H1 (cell line): ENCODE measurements around the gene BCAS3. TPM values are rescaled to one million over a fixed set of nuclear protein-coding genes. Genes with fewer than 3 reads are reported as not detected.

Experiments
- CTCF ChIA-PET: fragments of 300-600 bp; sonication (Branson Sonifier 250); formaldehyde crosslinking; loops from one replicate; lab custom pipeline; 2021; ENCODE audit not compliant: partially characterized antibody; lab: Charles Lee
- POLR2A ChIA-PET: fragments of 300-600 bp; sonication (Branson Sonifier 250); formaldehyde crosslinking; loops from one replicate; lab custom pipeline; 2021; ENCODE audit warnings: inconsistent platforms; ENCODE audit not compliant: partially characterized antibody; lab: Charles Lee
- DNase-seq, 2 experiments: peaks; one replicate each; pipeline versions ENCODE4 v3.0.0 to v3.0.0-alpha.2; 2010 to 2022; ENCODE audit warnings: low spot score in 2 of 2, low read depth in 1 of 2, mixed read lengths in 1 of 2
- FAIRE-seq: peaks from 2 replicates; lab custom pipeline; 2011; peaks lifted over from hg19 to GRCh38; lab: Jason Lieb, UNC
- H2AFZ ChIP-seq: 2 replicates; pipeline ENCODE4 v1.8.1; 2012; ENCODE audit warnings: low read length, inconsistent platforms
- H2AK5ac ChIP-seq: 2 replicates; pipeline ENCODE4 v1.6.1; 2013; ENCODE audit warnings: low read depth, low read length
- H2BK120ac ChIP-seq: replicated peaks from 2 replicates; pipeline ENCODE3; 2013; ENCODE audit warnings: low read depth, low read length, inconsistent platforms
- H2BK12ac ChIP-seq: 2 replicates; pipeline ENCODE4 v1.6.1; 2013; ENCODE audit warnings: low read depth, low read length
- H2BK15ac ChIP-seq: 2 replicates; pipeline ENCODE4 v1.6.1; 2013; ENCODE audit warnings: low read length
- H2BK20ac ChIP-seq: 2 replicates; pipeline ENCODE4 v1.6.1; 2013; ENCODE audit warnings: low read length
- H2BK5ac ChIP-seq: 2 replicates; pipeline ENCODE4 v1.6.1; 2013; ENCODE audit warnings: low read depth, low read length
- H3K14ac ChIP-seq: 2 replicates; pipeline ENCODE4 v1.6.1; 2013; ENCODE audit warnings: inconsistent platforms; ENCODE audit not compliant: insufficient read length
- H3K18ac ChIP-seq: 2 replicates; pipeline ENCODE4 v1.6.1; 2013; ENCODE audit warnings: low read length; ENCODE audit errors: extremely low read depth
- H3K23ac ChIP-seq: 2 replicates; pipeline ENCODE4 v1.6.1; 2013; ENCODE audit warnings: inconsistent platforms; ENCODE audit not compliant: insufficient read length
- H3K23me2 ChIP-seq: 2 replicates; pipeline ENCODE4 v1.6.1; 2013; ENCODE audit warnings: low read depth, low read length
- H3K27ac ChIP-seq: 2 replicates; pipeline ENCODE4 v1.6.1; 2011; ENCODE audit warnings: low read depth, low read length, inconsistent platforms
- H3K27me3 ChIP-seq, 4 experiments: replicated peaks in 1 of 4; 1 replicate in 1 of 4; 2 replicates in 3 of 4; pipeline versions ENCODE4 v1.6.1 to v1.8.1; 2011 to 2013; ENCODE audit warnings: low read length in 3 of 4, mild to moderate bottlenecking in 3 of 4, inconsistent platforms in 2 of 4, mixed read lengths in 2 of 4, moderate library complexity in 1 of 4; ENCODE audit not compliant: control insufficient read depth in 3 of 4, insufficient read depth in 3 of 4; ENCODE audit errors: extremely low read depth in 1 of 4
- H3K36me3 ChIP-seq, 4 experiments: 2 replicates each; pipeline versions ENCODE4 v1.6.1 to v1.8.1; 2011 to 2013; ENCODE audit warnings: mild to moderate bottlenecking in 4 of 4, low read length in 3 of 4, moderate library complexity in 2 of 4, control low read depth in 1 of 4, inconsistent platforms in 1 of 4; ENCODE audit not compliant: insufficient read depth in 4 of 4, control insufficient read depth in 2 of 4
- H3K4ac ChIP-seq: replicated peaks from 2 replicates; pipeline ENCODE3; 2013; ENCODE audit warnings: low read length, low read depth, mixed read lengths, inconsistent platforms; ENCODE audit not compliant: insufficient read length
- H3K4me1 ChIP-seq, 4 experiments: replicated peaks in 1 of 4; 1 replicate in 1 of 4; 2 replicates in 3 of 4; pipeline versions ENCODE4 v1.6.1 to v1.8.1; 2011 to 2013; ENCODE audit warnings: low read length in 3 of 4, inconsistent platforms in 2 of 4, mixed read lengths in 1 of 4; ENCODE audit not compliant: insufficient read depth in 4 of 4, control insufficient read depth in 3 of 4
- H3K4me2 ChIP-seq, 2 experiments: 2 replicates each; pipeline versions ENCODE4 v1.6.1 to v1.8.1; 2011 to 2013; ENCODE audit warnings: low read depth in 2 of 2, low read length in 2 of 2, control low read depth in 1 of 2, inconsistent platforms in 1 of 2, mild to moderate bottlenecking in 1 of 2; ENCODE audit not compliant: insufficient read depth in 1 of 2
- H3K4me3 ChIP-seq, 4 experiments: fragments of 200-600, 300-600 bp in 1 of 4; sonication (generic), shearing (Covaris generic), sonication (Bioruptor Twin) in 1 of 4; 2 replicates each; pipeline versions ENCODE4 v1.5.1 to v1.8.1; 2011 to 2016; ENCODE audit warnings: low read length in 4 of 4, low read depth in 3 of 4, control low read depth in 2 of 4, inconsistent platforms in 2 of 4, mild to moderate bottlenecking in 2 of 4, mixed read lengths in 1 of 4, moderate library complexity in 1 of 4; ENCODE audit not compliant: insufficient read depth in 2 of 4; ENCODE audit errors: extremely low read depth in 1 of 4
- H3K56ac ChIP-seq: replicated peaks from 2 replicates; pipeline ENCODE3; 2013; ENCODE audit warnings: low read depth, mild to moderate bottlenecking, mixed read lengths, low read length, inconsistent platforms; ENCODE audit not compliant: insufficient read length
- H3K79me1 ChIP-seq: 2 replicates; pipeline ENCODE4 v1.6.1; 2013; ENCODE audit warnings: low read depth, low read length, control low read depth
- H3K79me2 ChIP-seq, 2 experiments: 2 replicates each; pipeline versions ENCODE4 v1.6.1 to v1.8.1; 2012 to 2013; ENCODE audit warnings: low read length in 2 of 2, mild to moderate bottlenecking in 2 of 2, inconsistent platforms in 1 of 2; ENCODE audit not compliant: insufficient read depth in 2 of 2, control insufficient read depth in 1 of 2
- H3K9ac ChIP-seq, 4 experiments: replicated peaks in 1 of 4; 1 replicate in 1 of 4; 2 replicates in 3 of 4; pipeline versions ENCODE4 v1.6.1 to v1.8.1; 2011 to 2013; ENCODE audit warnings: low read depth in 3 of 4, low read length in 3 of 4, control low read depth in 2 of 4, mild to moderate bottlenecking in 2 of 4, moderate library complexity in 2 of 4, inconsistent platforms in 1 of 4; ENCODE audit errors: extremely low read depth in 1 of 4
- H3K9me3 ChIP-seq, 2 experiments: 2 replicates each; pipeline versions ENCODE4 v1.6.1 to v1.8.1; 2012 to 2013; ENCODE audit warnings: mild to moderate bottlenecking in 2 of 2, moderate library complexity in 2 of 2, control low read depth in 1 of 2, inconsistent platforms in 1 of 2, low read depth in 1 of 2, low read length in 1 of 2, mixed read lengths in 1 of 2; ENCODE audit not compliant: insufficient read depth in 2 of 2
- H4K20me1 ChIP-seq, 2 experiments: replicated peaks in 1 of 2; 2 replicates each; pipeline versions ENCODE3 to v1.8.1; 2011 to 2013; ENCODE audit warnings: inconsistent platforms in 2 of 2, low read length in 2 of 2, mild to moderate bottlenecking in 1 of 2; ENCODE audit not compliant: insufficient read depth in 2 of 2, control insufficient read depth in 1 of 2
- H4K5ac ChIP-seq: 2 replicates; pipeline ENCODE4 v1.6.1; 2013; ENCODE audit warnings: low read length, low read depth, mixed read lengths, inconsistent platforms; ENCODE audit not compliant: insufficient read length
- H4K8ac ChIP-seq: 2 replicates; pipeline ENCODE4 v1.8.0; 2013; ENCODE audit warnings: mild to moderate bottlenecking, moderate library complexity, low read length, inconsistent platforms; ENCODE audit not compliant: insufficient read depth; ENCODE audit errors: extremely low read depth
- H4K91ac ChIP-seq: replicated peaks from 2 replicates; pipeline ENCODE3; 2013; ENCODE audit warnings: low read length, mixed read lengths, inconsistent platforms; ENCODE audit not compliant: insufficient read length
- KDM4A ChIP-seq: IDR thresholded peaks from one replicate; pipeline ENCODE4 v1.7.1; 2012; ENCODE audit warnings: low read depth, mild to moderate bottlenecking, moderate library complexity, low read length, inconsistent platforms; ENCODE audit not compliant: severe bottlenecking
- WGBS, 2 experiments: shearing (Covaris generic) in 1 of 2; methylation state at CpG; one replicate each; pipeline versions ENCODE4 v1.1.6 to v1.1.7; 2013 to 2015; ENCODE audit warnings: low lambda C conversion rate in 2 of 2, mixed read lengths in 2 of 2, inconsistent platforms in 1 of 2, low coverage in 1 of 2, missing lambda C conversion rate in 1 of 2; ENCODE audit not compliant: insufficient replicate concordance in 2 of 2, insufficient coverage in 1 of 2, insufficient read length in 1 of 2; ENCODE audit errors: extremely low coverage in 1 of 2, missing lambda C conversion rate in 1 of 2; 5-methylcytosine and 5-hydroxymethylcytosine counted together
- polyA plus RNA-seq, 7 experiments: library from polyadenylated mRNA; depleted of rRNA in 3 of 7; stranded (reverse) in 5 of 7; unstranded in 2 of 7; fragments of >200 nt in 5 of 7; fragments of 200-250 nt in 2 of 7; gene quantifications; 1 replicate in 5 of 7; 2 replicates in 1 of 7; 4 replicates in 1 of 7; pipeline versions ENCODE4 v1.2.1 to v1.2.3, GENCODE V29; 2011 to 2013; ENCODE audit warnings: missing spikeins in 2 of 7, mixed read lengths in 2 of 7
- total RNA-seq: library from RNA; stranded (reverse); fragmentation: NEBNext Ultra II Directional; extraction: Animal tissue kit (Norgen Biotek cat#: 25700); gene quantifications from 2 replicates; pipeline ENCODE4 v1.2.1, GENCODE V29; 2021
- TF ChIP-seq, protein P1 (sequence below), 3 experiments: IDR thresholded peaks; 1 replicate in 2 of 3; 2 replicates in 1 of 3; pipeline versions ENCODE4 v1.5.1 to v1.6.1; 2011; ENCODE audit warnings: low read length in 3 of 3, mild to moderate bottlenecking in 3 of 3, inconsistent platforms in 2 of 3, low read depth in 1 of 3, moderate library complexity in 1 of 3; ENCODE audit not compliant: insufficient read depth in 1 of 3; ENCODE audit errors: control extremely low read depth in 1 of 3

Gene BCAS3
- total and polyA plus RNA-seq, 2 of the 8 experiments (the other 6 are each of a cell fraction or from before 2014, with no cell fraction given) = 9.9 to 13.3 TPM

DNA sequence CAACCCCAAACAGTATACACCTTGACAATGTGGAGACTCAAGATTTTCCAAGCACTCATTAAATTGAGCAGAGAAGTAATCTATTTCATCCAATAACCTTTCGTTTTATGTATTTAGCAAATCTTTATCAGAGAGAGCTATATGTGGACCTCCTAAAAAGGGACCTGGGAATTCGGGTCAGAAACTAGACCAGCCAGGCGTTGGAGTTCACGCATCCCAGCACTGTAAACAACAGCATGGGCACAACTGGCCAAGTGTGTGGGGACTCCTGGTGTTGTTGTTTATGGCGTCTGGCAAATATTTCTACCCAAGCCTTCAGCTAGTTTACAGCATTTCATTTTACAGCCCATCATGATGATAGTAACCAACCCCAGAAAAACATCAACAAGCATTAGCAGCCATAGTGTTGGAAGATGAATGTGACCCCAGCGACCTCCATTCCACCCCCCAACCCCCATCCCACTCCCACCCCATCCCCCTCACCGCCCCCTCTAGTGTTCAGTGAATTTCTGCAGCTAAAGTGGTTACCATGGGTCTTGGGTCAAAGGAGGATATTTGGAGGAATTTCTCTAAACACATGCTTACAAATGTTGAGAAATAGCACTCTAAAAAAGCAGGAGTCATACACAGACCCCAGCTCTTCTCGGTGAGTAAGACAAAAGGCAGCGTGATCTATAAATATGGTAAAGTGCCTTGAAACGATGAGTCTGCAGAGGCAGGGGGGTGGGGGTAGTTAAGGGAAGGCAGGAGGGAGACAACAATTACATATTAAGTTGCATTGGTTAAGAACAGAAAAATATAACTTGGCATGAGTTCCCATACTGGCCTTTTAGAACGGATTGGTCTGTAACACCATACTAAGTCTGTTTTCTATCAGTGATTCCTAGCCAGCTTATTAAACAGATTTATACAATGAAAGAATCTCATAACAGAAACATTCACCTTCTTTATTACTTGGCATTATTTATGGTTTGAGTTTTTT, 630.5 kb downstream of the BCAS3 start:
- Histone ChIP-seq H3K27me3 (no peaks in the 10 kb centered on the region), H3K56ac (no peak overlapping the region), H3K79me2 (no peaks in the 10 kb centered on the region), H4K8ac (no peak overlapping the region), H3K4me1 (peaks cover 0 to 5% (median 2%) of the 10 kb centered on the region in 4 experiments; a peak in 3 of 7 replicates), H2BK5ac (no peak overlapping the region), H3K9ac (no peak overlapping the region), H2AFZ (no peak overlapping the region), H2BK15ac (no peak overlapping the region), H2BK120ac (no peak overlapping the region), H3K36me3 (no peaks in the 10 kb centered on the region), H2AK5ac (no peak overlapping the region), H3K27ac (no peak overlapping the region), H4K91ac (no peak overlapping the region), H3K23me2 (no peaks in the 10 kb centered on the region), H4K20me1 (no peaks in the 10 kb centered on the region), H3K14ac (no peak overlapping the region), H3K18ac (no peak overlapping the region), H4K5ac (no peak overlapping the region), H3K9me3 (no peaks in the 10 kb centered on the region), H3K4me2 (no peak overlapping the region; a peak in 2 of 4 replicates), H2BK20ac (no peak overlapping the region), H2BK12ac (no peak overlapping the region), H3K79me1 (no peaks in the 10 kb centered on the region), H3K4me3 (no peak overlapping the region; a peak in 1 of 8 replicates), H3K4ac (no peak overlapping the region), H3K23ac (no peak overlapping the region)
- ChIA-PET POLR2A (no interaction called here), CTCF (interaction anchor here (0.6 to 2.5 kb wide), 9 partner anchors 9 to 337 kb away, joined by 3 to 8 read pairs (median 4); no protein-coding TSS in a partner anchor)
- DNase-seq (no peak), FAIRE-seq (no peak)
- TF ChIP-seq KDM4A = no peak
- TF ChIP-seq, protein P1, sequence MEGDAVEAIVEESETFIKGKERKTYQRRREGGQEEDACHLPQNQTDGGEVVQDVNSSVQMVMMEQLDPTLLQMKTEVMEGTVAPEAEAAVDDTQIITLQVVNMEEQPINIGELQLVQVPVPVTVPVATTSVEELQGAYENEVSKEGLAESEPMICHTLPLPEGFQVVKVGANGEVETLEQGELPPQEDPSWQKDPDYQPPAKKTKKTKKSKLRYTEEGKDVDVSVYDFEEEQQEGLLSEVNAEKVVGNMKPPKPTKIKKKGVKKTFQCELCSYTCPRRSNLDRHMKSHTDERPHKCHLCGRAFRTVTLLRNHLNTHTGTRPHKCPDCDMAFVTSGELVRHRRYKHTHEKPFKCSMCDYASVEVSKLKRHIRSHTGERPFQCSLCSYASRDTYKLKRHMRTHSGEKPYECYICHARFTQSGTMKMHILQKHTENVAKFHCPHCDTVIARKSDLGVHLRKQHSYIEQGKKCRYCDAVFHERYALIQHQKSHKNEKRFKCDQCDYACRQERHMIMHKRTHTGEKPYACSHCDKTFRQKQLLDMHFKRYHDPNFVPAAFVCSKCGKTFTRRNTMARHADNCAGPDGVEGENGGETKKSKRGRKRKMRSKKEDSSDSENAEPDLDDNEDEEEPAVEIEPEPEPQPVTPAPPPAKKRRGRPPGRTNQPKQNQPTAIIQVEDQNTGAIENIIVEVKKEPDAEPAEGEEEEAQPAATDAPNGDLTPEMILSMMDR (IDR thresholded peaks at IDR 0.05; ENCODE audit: control extremely low read depth in 1 of 3, insufficient read depth in 1 of 3, low read depth in 1 of 3, low read length in 3 of 3) = peak in 1 of 3 experiments; percentile 18; a peak in 1 of 4 replicates
- WGBS, 2 experiments = 82% methylated on average over 10 of the region's 11 CpGs; no CpG with 5 or more reads in 1 of the 2 experiments
